Measurements from ENCODE around the gene ASB16. TPM values are rescaled to one million over a fixed set of nuclear protein-coding genes. Genes with fewer than 3 reads are reported as not detected.

ASB16 gene
- total and polyA plus RNA-seq, 9 of the 15 experiments (the other 6 are each of a cell fraction or from before 2014, with no cell fraction given) = 0.03 to 0.07 TPM; not detected in 7

GRCh38 chr17:44220213-44221083, 49.9 kb downstream of the ASB16 start (continued):
- no peak for TF ChIP-seq ZNF280A (IDR thresholded peaks at IDR 0.05; ENCODE audit: low read depth, partially characterized antibody)
- TF ChIP-seq PTBP1 (IDR thresholded peaks at IDR 0.05; ENCODE audit: low read depth, low read length) = no peak
- no peak for TF ChIP-seq POLR3G (IDR thresholded peaks at IDR 0.05; ENCODE audit: extremely low read depth, insufficient read length, insufficient replicate concordance)
- TF ChIP-seq PHB2 (IDR thresholded peaks at IDR 0.05; ENCODE audit: low read depth) = no peak
- no peak for TF ChIP-seq MYBL2 (IDR thresholded peaks at IDR 0.05; ENCODE audit: low read depth)
- no peak for TF ChIP-seq MYBL2 (CRISPR knock-in tag; IDR thresholded peaks at IDR 0.05; ENCODE audit: borderline replicate concordance)
- no peak for TF ChIP-seq TAF15 (IDR thresholded peaks at IDR 0.05; ENCODE audit: low read depth, low read length)
- TF ChIP-seq TCF3 (CRISPR knock-in tag; IDR thresholded peaks at IDR 0.05) = no peak
- no peak for TF ChIP-seq JUND (IDR thresholded peaks at IDR 0.05; ENCODE audit: borderline replicate concordance, low read depth, low read length)
- TF ChIP-seq JUND (tag; IDR thresholded peaks at IDR 0.05; ENCODE audit: borderline replicate concordance, low read depth, low read length) = no peak
- no peak for TF ChIP-seq CREB3L1 (IDR thresholded peaks at IDR 0.05; ENCODE audit: borderline replicate concordance, low read depth)
- no peak for TF ChIP-seq CC2D1A (IDR thresholded peaks at IDR 0.05)
- no peak for TF ChIP-seq KDM1A (IDR thresholded peaks at IDR 0.05)
- TF ChIP-seq TRIM28 (IDR thresholded peaks at IDR 0.05) = no peak
- no peak for TF ChIP-seq SIRT6 (IDR thresholded peaks at IDR 0.05; ENCODE audit: low read depth, low read length)
- 0 out of 4 replicates have a peak, but pooled peaks have one; percentile 49 to 51 for TF ChIP-seq NONO (IDR thresholded peaks at IDR 0.05; ENCODE audit: low read depth in 2 of 2, low read length in 1 of 2)
- TF ChIP-seq FOXA3 (CRISPR knock-in tag; conservative IDR thresholded peaks at IDR 0.05 in 1 of 2, IDR thresholded peaks at IDR 0.05 in 1 of 2) = no peak
- no peak for TF ChIP-seq RFX1 (IDR thresholded peaks at IDR 0.05)
- TF ChIP-seq ZNF764 (CRISPR knock-in tag; IDR thresholded peaks at IDR 0.05; ENCODE audit: low read depth) = no peak
- TF ChIP-seq TOE1 (IDR thresholded peaks at IDR 0.05; ENCODE audit: borderline replicate concordance) = no peak
- TF ChIP-seq TOE1 (CRISPR knock-in tag; IDR thresholded peaks at IDR 0.05; ENCODE audit: borderline replicate concordance, low read depth) = no peak
- peak; percentile 16; the same call in 1 of the 2 replicates for TF ChIP-seq ZBTB7A (IDR thresholded peaks at IDR 0.05; ENCODE audit: borderline replicate concordance, control insufficient read depth, low read depth, low read length)
